K562 (cell line): ENCODE measurements around the gene CDIPT.

Experiments used
- CHD1 ChIP-seq: fragments of 200-600 bp; sonication (generic); IDR thresholded peaks from one replicate; pipeline ENCODE4 v1.6.1; 2012; ENCODE audit warnings: mild to moderate bottlenecking, moderate library complexity, low read length, inconsistent platforms
- POLR2A ChIP-seq: fragments of 450-650 bp; conservative IDR thresholded peaks from 2 replicates; pipeline ENCODE4 v1.6.1; 2016
- U2AF1 ChIP-seq: fragments of 200-400 bp; formaldehyde crosslinking; optimal IDR thresholded peaks from 2 replicates; pipeline ENCODE3; 2017; ENCODE audit warnings: mild to moderate bottlenecking, low read depth, low read length, moderate library complexity
- TF ChIP-seq, protein P1 (sequence below), 3 experiments: IDR thresholded peaks in 2 of 3; conservative IDR thresholded peaks in 1 of 3; 2 replicates each; pipeline ENCODE4 v1.5.1; 2011 to 2012; ENCODE audit warnings: low read length in 3 of 3, mild to moderate bottlenecking in 3 of 3, control low read depth in 2 of 3, improper control_type of control experiment in 1 of 3, inconsistent platforms in 1 of 3, low read depth in 1 of 3, mixed read lengths in 1 of 3, moderate library complexity in 1 of 3; ENCODE audit not compliant: insufficient read depth in 2 of 3

GRCh38 chr16:29898804-29899515, 35.9 kb upstream of the CDIPT start:
- TF ChIP-seq POLR2A (no peak), CHD1 (no peak), U2AF1 (no peak)
- TF ChIP-seq, protein P1, sequence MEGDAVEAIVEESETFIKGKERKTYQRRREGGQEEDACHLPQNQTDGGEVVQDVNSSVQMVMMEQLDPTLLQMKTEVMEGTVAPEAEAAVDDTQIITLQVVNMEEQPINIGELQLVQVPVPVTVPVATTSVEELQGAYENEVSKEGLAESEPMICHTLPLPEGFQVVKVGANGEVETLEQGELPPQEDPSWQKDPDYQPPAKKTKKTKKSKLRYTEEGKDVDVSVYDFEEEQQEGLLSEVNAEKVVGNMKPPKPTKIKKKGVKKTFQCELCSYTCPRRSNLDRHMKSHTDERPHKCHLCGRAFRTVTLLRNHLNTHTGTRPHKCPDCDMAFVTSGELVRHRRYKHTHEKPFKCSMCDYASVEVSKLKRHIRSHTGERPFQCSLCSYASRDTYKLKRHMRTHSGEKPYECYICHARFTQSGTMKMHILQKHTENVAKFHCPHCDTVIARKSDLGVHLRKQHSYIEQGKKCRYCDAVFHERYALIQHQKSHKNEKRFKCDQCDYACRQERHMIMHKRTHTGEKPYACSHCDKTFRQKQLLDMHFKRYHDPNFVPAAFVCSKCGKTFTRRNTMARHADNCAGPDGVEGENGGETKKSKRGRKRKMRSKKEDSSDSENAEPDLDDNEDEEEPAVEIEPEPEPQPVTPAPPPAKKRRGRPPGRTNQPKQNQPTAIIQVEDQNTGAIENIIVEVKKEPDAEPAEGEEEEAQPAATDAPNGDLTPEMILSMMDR (IDR thresholded peaks at IDR 0.05 in 2 of 3, conservative IDR thresholded peaks at IDR 0.05 in 1 of 3; ENCODE audit: insufficient read depth in 2 of 3, low read depth in 1 of 3, low read length in 3 of 3) = no peak
